Keratinocyte (primary cell): ENCODE results near the gene WNT7A. TPM values are rescaled to one million over a fixed set of nuclear protein-coding genes. Genes with fewer than 3 reads are reported as not detected.

ENCODE experiments used
- DNase-seq: peaks from one replicate; pipeline ENCODE4 v3.0.0-alpha.2; 2011; ENCODE audit warnings: low read depth, missing footprints, low spot score
- FAIRE-seq: peaks from 2 replicates; lab custom pipeline; 2011; peaks lifted over from hg19 to GRCh38; lab: Jason Lieb, UNC
- H2AFZ ChIP-seq: 2 replicates; pipeline ENCODE4 v1.6.0; 2012; ENCODE audit warnings: low read length, control low read depth, inconsistent platforms; ENCODE audit not compliant: control insufficient read depth
- H3K27ac ChIP-seq: 2 replicates; pipeline ENCODE4 v1.5.1; 2011; ENCODE audit warnings: low read length; ENCODE audit not compliant: control insufficient read depth, insufficient read depth
- H3K27me3 ChIP-seq: 3 replicates; pipeline ENCODE4 v1.6.0; 2011; ENCODE audit warnings: low read length; ENCODE audit not compliant: control insufficient read depth, insufficient read depth; ENCODE audit errors: extremely low read depth
- H3K36me3 ChIP-seq, 2 experiments: 2 replicates in 1 of 2; 3 replicates in 1 of 2; pipeline ENCODE4 v1.5.1; 2011; ENCODE audit warnings: low read length in 2 of 2, mild to moderate bottlenecking in 1 of 2; ENCODE audit not compliant: control insufficient read depth in 2 of 2, insufficient read depth in 2 of 2; ENCODE audit errors: extremely low read depth in 1 of 2
- H3K4me1 ChIP-seq: 3 replicates; pipeline ENCODE4 v1.5.1; 2011; ENCODE audit warnings: low read length; ENCODE audit not compliant: control insufficient read depth, insufficient read depth; ENCODE audit errors: extremely low read depth
- H3K4me2 ChIP-seq: 3 replicates; pipeline ENCODE4 v1.6.0; 2011; ENCODE audit warnings: low read depth, low read length; ENCODE audit not compliant: control insufficient read depth, insufficient read depth; ENCODE audit errors: extremely low read depth
- H3K4me3 ChIP-seq, 3 experiments: fragments of 200-600 bp in 1 of 3; sonication (generic) in 1 of 3; 2 replicates in 2 of 3; 3 replicates in 1 of 3; pipeline ENCODE4 v1.5.1; 2011 to 2016; ENCODE audit warnings: low read length in 3 of 3, mild to moderate bottlenecking in 3 of 3, control low read depth in 2 of 3, inconsistent platforms in 1 of 3, low read depth in 1 of 3, mixed read lengths in 1 of 3, mixed run types in 1 of 3, moderate library complexity in 1 of 3; ENCODE audit not compliant: control insufficient read depth in 2 of 3, insufficient read depth in 2 of 3; ENCODE audit errors: extremely low read depth in 1 of 3
- H3K79me2 ChIP-seq: 2 replicates; pipeline ENCODE4 v1.6.0; 2012; ENCODE audit warnings: low read length; ENCODE audit not compliant: control insufficient read depth, insufficient read depth
- H3K9ac ChIP-seq: 3 replicates; pipeline ENCODE4 v1.6.0; 2011; ENCODE audit warnings: low read length; ENCODE audit not compliant: control insufficient read depth, insufficient read depth; ENCODE audit errors: extremely low read depth
- H3K9me1 ChIP-seq: 3 replicates; pipeline ENCODE4 v1.6.0; 2011; ENCODE audit warnings: low read length; ENCODE audit not compliant: control insufficient read depth, insufficient read depth; ENCODE audit errors: extremely low read depth
- H3K9me3 ChIP-seq: 2 replicates; pipeline ENCODE4 v1.5.1; 2012; ENCODE audit warnings: low read depth, low read length; ENCODE audit not compliant: control insufficient read depth
- H4K20me1 ChIP-seq: 3 replicates; pipeline ENCODE4 v1.6.0; 2011; ENCODE audit warnings: low read length; ENCODE audit not compliant: control insufficient read depth, insufficient read depth; ENCODE audit errors: extremely low read depth
- CTCF ChIP-seq, 3 experiments: IDR thresholded peaks in 1 of 3; conservative IDR thresholded peaks in 1 of 3; optimal IDR thresholded peaks in 1 of 3; 2 replicates in 2 of 3; 3 replicates in 1 of 3; pipeline versions ENCODE3 to v1.5.1; 2011; ENCODE audit warnings: low read length in 3 of 3, mild to moderate bottlenecking in 3 of 3, moderate library complexity in 2 of 3, control low read depth in 1 of 3, inconsistent platforms in 1 of 3; ENCODE audit not compliant: insufficient read depth in 2 of 3; ENCODE audit errors: extremely low read depth in 1 of 3
- EZH2 ChIP-seq: IDR thresholded peaks from one replicate; pipeline ENCODE4 v1.6.1; 2012; ENCODE audit warnings: inconsistent platforms, mild to moderate bottlenecking, low read length, moderate library complexity
- dilution Hi-C: fragments of 300-500 bp; cut with MboI; formaldehyde crosslinking; loops from one replicate; pipeline ENCODE4 v1.7.0; 2020; ENCODE audit warnings: low sequenced_read_pairs; ENCODE audit not compliant: extremely low pct_ligation_motif_present
- polyA plus RNA-seq, 5 experiments: library from polyadenylated mRNA; depleted of rRNA in 3 of 5; stranded (reverse) in 3 of 5; stranded (forward) in 1 of 5; unstranded in 1 of 5; fragments of >200 nt; gene quantifications; 1 replicate in 1 of 5; 2 replicates in 3 of 5; 3 replicates in 1 of 5; pipeline versions ENCODE4 v1.2.1 to v1.2.3, GENCODE V29; 2011 to 2012; ENCODE audit warnings: missing spikeins in 2 of 5, low read depth in 1 of 5, low replicate concordance in 1 of 5

Gene WNT7A
- polyA plus RNA-seq, 1 donor (not counting 4 experiments of a cell fraction or from before 2014, with no cell fraction given) = 20.3 TPM

GRCh38 chr3:13825311-13825579 lies 54.6 kb downstream of the WNT7A start:
- dilution Hi-C loops = no loop called here
- H3K9ac ChIP-seq = peak overlapping the region; percentile 48
- TF ChIP-seq CTCF (optimal IDR thresholded peaks at IDR 0.05 in 1 of 3, IDR thresholded peaks at IDR 0.05 in 1 of 3, conservative IDR thresholded peaks at IDR 0.05 in 1 of 3; ENCODE audit: extremely low read depth in 1 of 3, insufficient read depth in 2 of 3, low read length in 3 of 3) = no peak
- TF ChIP-seq EZH2 = no peak
- no peak overlapping the region for H3K4me3 ChIP-seq
- H3K27me3 ChIP-seq = no peaks in the 10 kb centered on the region
- no peak for FAIRE-seq
- no peak for DNase-seq
- H2AFZ ChIP-seq = no peak overlapping the region
- H4K20me1 ChIP-seq = no peaks in the 10 kb centered on the region
- peak overlapping the region; percentile 28 for H3K4me2 ChIP-seq
- peaks cover 78% of the 10 kb centered on the region for H3K4me1 ChIP-seq
- H3K36me3 ChIP-seq = peaks cover 6 to 63% of the 10 kb centered on the region in 2 experiments
- peaks cover 11% of the 10 kb centered on the region for H3K9me3 ChIP-seq
- H3K79me2 ChIP-seq = peaks cover 80% of the 10 kb centered on the region
- peaks cover 10% of the 10 kb centered on the region for H3K9me1 ChIP-seq
- H3K27ac ChIP-seq = peak overlapping the region; percentile 82

GRCh38 chr3:13824521-13825310 lies 55.2 kb downstream of the WNT7A start:
- peaks cover 80% of the 10 kb centered on the region for H3K79me2 ChIP-seq
- FAIRE-seq = peak; percentile 89
- DNase-seq = no peak
- H3K4me3 ChIP-seq = no peak overlapping the region
- H3K36me3 ChIP-seq = peaks cover 6 to 59% of the 10 kb centered on the region in 2 experiments
- no peak for TF ChIP-seq EZH2
- no peak for TF ChIP-seq CTCF (optimal IDR thresholded peaks at IDR 0.05 in 1 of 3, IDR thresholded peaks at IDR 0.05 in 1 of 3, conservative IDR thresholded peaks at IDR 0.05 in 1 of 3; ENCODE audit: extremely low read depth in 1 of 3, insufficient read depth in 2 of 3, low read length in 3 of 3)
- no peak overlapping the region for H2AFZ ChIP-seq
- H3K4me2 ChIP-seq = peak overlapping the region; percentile 28
- H3K27me3 ChIP-seq = no peaks in the 10 kb centered on the region
- peaks cover 10% of the 10 kb centered on the region for H3K9me1 ChIP-seq
- H3K9ac ChIP-seq = peak overlapping the region; percentile 48
- H3K9me3 ChIP-seq = peaks cover 11% of the 10 kb centered on the region
- no peaks in the 10 kb centered on the region for H4K20me1 ChIP-seq
- dilution Hi-C loops = no loop called here
- peaks cover 77% of the 10 kb centered on the region for H3K4me1 ChIP-seq
- H3K27ac ChIP-seq = peak overlapping the region; percentile 82
